AG09319 (cell line): ENCODE results near the gene CACNA1I.
A peak's percentile ranks its signal among the peaks of the same experiment; 100 is the strongest.

Experiments used
- DNase-seq: peaks from one replicate; pipeline ENCODE4 v3.0.0-alpha.2; 2010; ENCODE audit warnings: low read depth; ENCODE audit errors: extremely low read depth
- CTCF ChIP-seq: IDR thresholded peaks from 2 replicates; pipeline ENCODE4 v1.5.1; 2011; ENCODE audit warnings: low read depth, mild to moderate bottlenecking, inconsistent platforms, low read length, moderate library complexity

CACNA1I gene

GRCh38 chr22:39580795-39581194 lies 10.2 kb downstream of the CACNA1I start:
- DNase-seq: no peak
- TF ChIP-seq CTCF: no peak

- no peak for DNase-seq
- TF ChIP-seq CTCF: no peak
Observed at GRCh38 chr22:39581303-39581702, 10.8 kb downstream of the CACNA1I start.

- DNase-seq: no peak
- TF ChIP-seq CTCF: no peak
Observed at GRCh38 chr22:39583066-39583667, 12.6 kb downstream of the CACNA1I start.

GRCh38 chr22:39589875-39590274 lies 19.3 kb downstream of the CACNA1I start:
- DNase-seq: no peak
- TF ChIP-seq CTCF: no peak

GRCh38 chr22:39592081-39593065 lies 21.8 kb downstream of the CACNA1I start:
- peak; percentile 29 for DNase-seq
- no peak for TF ChIP-seq CTCF

- DNase-seq: no peak
- no peak for TF ChIP-seq CTCF
Observed at GRCh38 chr22:39593066-39593930, 22.7 kb downstream of the CACNA1I start.
